ENCODE results near the gene TRAP1. TPM values are rescaled to one million over a fixed set of nuclear protein-coding genes. Genes with fewer than 3 reads are reported as not detected.

Gene TRAP1
- total RNA-seq, 1 experiment from 2014 or later: 137 TPM

GRCh38 chr16:3754081-3754703 lies 36.9 kb upstream of the TRAP1 start:
- H3K9me3 ChIP-seq (ENCODE audit: control insufficient read depth, insufficient read depth, low read depth, low read length): no peaks in the 10 kb centered on the region
- CTCF ChIA-PET: no interaction called here
- POLR2A ChIA-PET: no interaction called here
- no peak overlapping the region for H3K4me3 ChIP-seq (ENCODE audit: low read depth in 2 of 2, low read length in 2 of 2)
- ATAC-seq (no peak), DNase-seq (ENCODE audit: low read depth, low spot score) (no peak)
- H3K27me3 ChIP-seq (ENCODE audit: control insufficient read depth, insufficient read depth, low read length): no peaks in the 10 kb centered on the region
- in situ Hi-C loops (cut with HindIII; ENCODE audit: low pct_unique_long_range_greater_than_20kb, low sequenced_read_pairs): no loop called here
- TF ChIP-seq, protein P1, sequence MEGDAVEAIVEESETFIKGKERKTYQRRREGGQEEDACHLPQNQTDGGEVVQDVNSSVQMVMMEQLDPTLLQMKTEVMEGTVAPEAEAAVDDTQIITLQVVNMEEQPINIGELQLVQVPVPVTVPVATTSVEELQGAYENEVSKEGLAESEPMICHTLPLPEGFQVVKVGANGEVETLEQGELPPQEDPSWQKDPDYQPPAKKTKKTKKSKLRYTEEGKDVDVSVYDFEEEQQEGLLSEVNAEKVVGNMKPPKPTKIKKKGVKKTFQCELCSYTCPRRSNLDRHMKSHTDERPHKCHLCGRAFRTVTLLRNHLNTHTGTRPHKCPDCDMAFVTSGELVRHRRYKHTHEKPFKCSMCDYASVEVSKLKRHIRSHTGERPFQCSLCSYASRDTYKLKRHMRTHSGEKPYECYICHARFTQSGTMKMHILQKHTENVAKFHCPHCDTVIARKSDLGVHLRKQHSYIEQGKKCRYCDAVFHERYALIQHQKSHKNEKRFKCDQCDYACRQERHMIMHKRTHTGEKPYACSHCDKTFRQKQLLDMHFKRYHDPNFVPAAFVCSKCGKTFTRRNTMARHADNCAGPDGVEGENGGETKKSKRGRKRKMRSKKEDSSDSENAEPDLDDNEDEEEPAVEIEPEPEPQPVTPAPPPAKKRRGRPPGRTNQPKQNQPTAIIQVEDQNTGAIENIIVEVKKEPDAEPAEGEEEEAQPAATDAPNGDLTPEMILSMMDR (IDR thresholded peaks at IDR 0.05): no peak
- TF ChIP-seq POLR2AphosphoS5 (IDR thresholded peaks at IDR 0.05; ENCODE audit: low read depth, low read length): no peak
- no peak for TF ChIP-seq TCF7L2 (IDR thresholded peaks at IDR 0.05; ENCODE audit: low read depth, low read length)
- no peak for TF ChIP-seq REST (IDR thresholded peaks at IDR 0.05; ENCODE audit: insufficient read depth in 1 of 2, low read depth in 2 of 2, low read length in 1 of 2)
- TF ChIP-seq SIN3A (IDR thresholded peaks at IDR 0.05; ENCODE audit: borderline replicate concordance, insufficient read depth, low read depth, low read length): no peak
- peaks cover 24% of the 10 kb centered on the region for H3K36me3 ChIP-seq (ENCODE audit: control insufficient read depth, insufficient read depth, low read length)
- no TSS peak for BruUV-seq (replicated peaks)
- H3K27ac ChIP-seq (ENCODE audit: low read length): no peak overlapping the region
- intact Hi-C loops (cut with micrococcal nuclease; ENCODE audit: unreplicated experiment): no loop called here
- no peaks in the 10 kb centered on the region for H3K4me1 ChIP-seq (ENCODE audit: control insufficient read depth, insufficient read depth, low read length)

DNA sequence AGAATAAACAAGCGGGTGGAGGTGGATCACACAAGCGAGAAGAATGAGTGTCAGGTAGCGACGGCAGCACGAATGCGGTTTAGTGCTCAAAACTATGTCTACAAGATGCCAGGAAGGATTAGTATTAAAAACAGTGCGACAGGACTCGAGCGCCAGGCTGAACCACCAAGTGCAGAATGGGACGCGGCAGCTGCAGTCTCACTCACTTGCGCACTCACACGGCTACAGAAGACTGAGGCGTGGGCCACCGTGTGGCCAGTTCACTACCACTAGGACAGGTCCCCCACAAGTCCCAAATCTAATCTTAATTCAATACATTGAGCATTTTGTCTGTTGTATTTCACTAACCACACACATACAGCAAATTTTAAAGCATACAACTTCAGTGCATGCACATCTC lies 35.7 kb upstream of the TRAP1 start:
- Histone ChIP-seq H3K4me1 (ENCODE audit: control insufficient read depth, insufficient read depth, low read length) (no peaks in the 10 kb centered on the region), H3K4me3 (ENCODE audit: low read depth in 2 of 2, low read length in 2 of 2) (no peak overlapping the region), H3K9me3 (ENCODE audit: control insufficient read depth, insufficient read depth, low read depth, low read length) (no peaks in the 10 kb centered on the region), H3K27ac (ENCODE audit: low read length) (no peak overlapping the region), H3K36me3 (ENCODE audit: control insufficient read depth, insufficient read depth, low read length) (peaks cover 21% of the 10 kb centered on the region), H3K27me3 (ENCODE audit: control insufficient read depth, insufficient read depth, low read length) (no peaks in the 10 kb centered on the region)
- BruUV-seq (replicated peaks): no TSS peak
- ATAC-seq (no peak), DNase-seq (ENCODE audit: low read depth, low spot score) (no peak)
- ChIA-PET POLR2A (no interaction called here), CTCF (no interaction called here)
- no peak for TF ChIP-seq TCF7L2 (IDR thresholded peaks at IDR 0.05; ENCODE audit: low read depth, low read length)
- TF ChIP-seq REST (IDR thresholded peaks at IDR 0.05; ENCODE audit: insufficient read depth in 1 of 2, low read depth in 2 of 2, low read length in 1 of 2): no peak
- TF ChIP-seq POLR2AphosphoS5 (IDR thresholded peaks at IDR 0.05; ENCODE audit: low read depth, low read length): no peak
- TF ChIP-seq, protein P1 (IDR thresholded peaks at IDR 0.05): no peak
- no peak for TF ChIP-seq SIN3A (IDR thresholded peaks at IDR 0.05; ENCODE audit: borderline replicate concordance, insufficient read depth, low read depth, low read length)
- in situ Hi-C loops (cut with HindIII; ENCODE audit: low pct_unique_long_range_greater_than_20kb, low sequenced_read_pairs): no loop called here
- intact Hi-C loops (cut with micrococcal nuclease; ENCODE audit: unreplicated experiment): no loop called here

All from Panc1 (cell line).